Stimulated activated CD4-positive, alpha-beta T cell treated with anti-CD3 and anti-CD28 coated beads, Interleukin-12 subunit alpha, Interleukin-12 subunit beta, amount 100 ng/mL, for 24 hours (primary cell): ENCODE data around the gene LRRC70.

Experiments used
- DNase-seq, 2 experiments: peaks; one replicate each; pipeline ENCODE4 v3.0.0-alpha.2; 2020; ENCODE audit warnings: low read depth in 2 of 2

The LRRC70 gene

GRCh38 chr5:62575066-62575465, 3.6 kb upstream of the LRRC70 start:
- DNase-seq: no peak

DNA sequence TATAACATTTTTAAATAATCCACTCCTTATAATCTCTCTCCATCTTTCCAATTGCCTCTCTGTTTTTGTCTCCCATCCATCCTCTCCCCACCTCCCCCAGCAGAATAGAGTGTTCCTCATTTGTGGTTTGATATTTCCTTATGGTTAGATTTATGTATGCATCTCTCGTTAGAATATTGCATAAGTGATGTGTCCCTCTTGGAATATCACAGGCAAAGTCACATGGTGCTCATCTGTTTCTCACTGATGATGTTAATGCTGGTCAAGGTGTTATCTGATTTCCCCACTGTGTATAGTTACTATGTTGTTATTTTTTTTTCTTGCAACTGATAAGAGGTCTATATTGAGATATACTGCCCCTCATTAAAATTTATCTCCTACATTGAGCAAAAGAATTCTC, 3.1 kb upstream of the LRRC70 start:
- no peak for DNase-seq

DNA sequence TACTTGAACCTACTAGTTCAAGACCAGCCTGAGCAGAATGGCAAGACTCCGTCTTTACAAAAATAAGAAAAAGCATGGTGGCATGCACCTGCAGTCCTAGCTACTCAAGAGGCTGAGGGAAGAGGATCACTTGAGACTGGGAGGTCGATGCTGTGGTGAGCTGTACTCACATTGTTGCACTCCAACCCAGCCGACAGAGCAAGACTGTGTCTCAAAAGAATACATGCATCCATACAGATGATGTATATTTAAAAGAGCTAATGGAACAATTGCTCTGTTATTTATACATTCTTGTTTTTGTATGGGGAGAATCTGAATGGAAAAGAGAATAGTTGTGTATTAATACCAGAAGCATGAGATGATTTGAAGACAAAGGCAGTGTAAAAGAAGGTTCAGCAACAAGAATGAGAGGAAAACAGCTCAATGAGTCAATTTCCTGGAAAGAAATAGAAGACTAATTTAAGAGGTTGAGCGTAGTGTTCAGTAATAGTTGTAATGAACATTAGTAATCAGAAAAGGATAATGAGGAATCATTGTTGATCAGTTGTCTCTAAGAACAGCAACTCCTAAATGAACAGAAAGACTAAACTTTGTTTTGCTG, 1.9 kb upstream of the LRRC70 start:
- no peak for DNase-seq

DNA sequence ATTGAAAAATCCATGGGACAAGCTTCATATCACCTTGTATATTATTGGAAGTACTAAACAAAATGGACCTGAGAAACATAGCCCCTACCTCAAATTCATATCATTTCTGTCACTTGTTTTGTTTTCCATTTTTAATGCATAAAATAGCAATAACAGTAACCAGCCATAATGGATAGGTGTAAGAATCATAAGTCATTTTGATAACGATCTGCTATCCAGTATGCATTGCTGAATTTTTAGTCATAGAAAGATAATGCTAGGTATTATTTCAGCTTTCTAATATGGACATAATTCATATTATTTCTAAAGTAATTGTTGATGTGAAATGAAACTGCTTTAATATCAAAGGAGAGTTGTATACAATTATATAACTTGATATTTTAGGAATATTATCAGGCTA, 1.1 kb upstream of the LRRC70 start:
- DNase-seq: no peak

- DNase-seq: no peak
Observed at GRCh38 chr5:62579761-62580160, 1.1 kb downstream of the LRRC70 start.

- no peak for DNase-seq
Observed at GRCh38 chr5:62581836-62582597, 3.4 kb downstream of the LRRC70 start.

DNA sequence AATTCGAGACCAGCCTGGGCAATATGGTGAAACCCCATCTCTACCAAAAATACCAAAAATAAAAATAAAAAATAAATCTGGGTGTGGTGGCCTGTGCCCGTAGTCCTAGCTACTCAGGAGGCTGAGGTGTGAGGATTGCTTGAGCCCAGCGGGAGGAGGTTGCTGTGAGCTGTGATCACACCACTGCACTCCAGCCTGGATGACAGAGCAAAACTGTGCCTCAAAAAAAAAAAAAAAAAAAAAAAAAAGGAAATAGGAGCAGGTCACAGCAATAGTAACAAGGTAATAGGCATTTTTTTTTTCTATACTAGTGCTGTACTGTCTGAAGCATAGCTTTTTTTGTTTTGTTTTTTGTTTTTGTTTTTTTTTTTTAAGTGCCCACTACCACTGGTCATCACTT, 5.8 kb downstream of the LRRC70 start:
- DNase-seq: no peak

GRCh38 chr5:62585306-62585705, 6.7 kb downstream of the LRRC70 start:
- no peak for DNase-seq

- no peak for DNase-seq
Observed at GRCh38 chr5:62585751-62586150, 7.1 kb downstream of the LRRC70 start.

GRCh38 chr5:62587737-62588136, 9.1 kb downstream of the LRRC70 start:
- no peak for DNase-seq

GRCh38 chr5:62588668-62589067, 10.0 kb downstream of the LRRC70 start:
- DNase-seq: no peak

GRCh38 chr5:62589504-62589903, 10.9 kb downstream of the LRRC70 start:
- no peak for DNase-seq

DNA sequence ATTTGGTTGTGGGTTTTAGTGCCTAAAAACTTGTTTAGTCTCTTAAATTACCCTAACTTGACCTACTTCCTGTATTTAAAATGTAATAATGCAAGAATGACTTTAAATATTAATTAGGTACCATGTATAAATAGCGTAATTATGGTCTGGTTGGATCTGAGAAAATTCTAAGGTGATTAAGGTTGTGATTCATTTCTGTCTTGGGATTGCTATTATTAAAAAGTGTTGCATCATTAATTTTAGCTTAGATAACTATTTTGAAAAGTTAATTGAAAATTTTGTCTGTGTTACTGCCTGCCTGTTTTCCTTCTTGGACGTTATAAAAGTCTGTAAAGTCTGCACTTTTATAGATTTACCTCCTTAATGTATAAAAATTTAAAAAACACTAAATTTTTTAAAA, 11.8 kb downstream of the LRRC70 start:
- DNase-seq: no peak

- no peak for DNase-seq
Observed at GRCh38 chr5:62592558-62592957, 13.9 kb downstream of the LRRC70 start.

DNA sequence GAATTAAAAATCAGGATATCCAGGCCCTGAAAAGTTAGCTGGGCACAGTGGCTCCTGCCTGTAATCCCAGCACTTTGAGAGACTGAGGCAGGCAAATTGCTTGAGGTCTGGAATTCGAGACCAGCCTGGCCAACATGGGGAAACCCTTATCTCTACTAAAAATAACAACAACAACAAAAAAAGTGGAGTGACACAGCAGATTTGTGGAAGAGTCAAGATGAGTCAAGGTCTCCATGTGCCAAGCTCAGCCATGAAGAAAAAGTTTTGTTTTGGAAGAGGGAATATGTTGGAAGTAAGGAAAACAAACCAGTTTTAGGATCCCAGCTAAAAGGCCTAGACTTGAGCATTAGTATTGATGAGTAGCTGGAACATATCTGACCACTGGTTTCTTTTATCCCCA, 14.7 kb downstream of the LRRC70 start:
- DNase-seq: no peak

DNA sequence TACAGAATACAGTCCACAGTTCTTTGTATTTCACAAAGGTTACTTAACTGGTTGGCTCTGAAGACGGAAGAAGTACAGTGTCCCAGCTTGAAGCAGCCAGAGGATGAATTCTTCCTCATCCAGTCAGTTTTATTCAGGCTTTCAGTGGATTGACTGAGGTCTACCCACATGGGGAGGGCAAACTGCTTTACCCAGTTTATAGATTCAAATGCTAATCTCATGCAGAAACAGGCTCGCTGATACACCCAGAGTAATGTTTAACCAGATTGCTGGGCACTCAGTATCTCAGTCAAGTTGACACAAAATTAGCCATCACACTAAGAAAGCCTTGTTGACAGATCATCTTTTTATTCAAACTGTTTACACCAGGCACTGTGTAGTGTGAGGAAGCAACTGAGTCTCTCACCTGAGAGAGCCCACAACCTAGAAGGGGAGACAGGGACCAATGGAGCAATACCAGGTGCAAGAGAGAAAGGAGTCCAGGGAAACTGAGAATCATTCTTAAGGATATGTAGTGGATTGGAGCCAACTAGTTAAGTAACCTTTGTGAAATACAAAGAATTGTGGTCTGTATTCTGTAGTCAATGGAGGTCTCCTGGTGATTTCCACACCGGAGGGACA, 15.9 kb downstream of the LRRC70 start:
- DNase-seq: no peak

DNA sequence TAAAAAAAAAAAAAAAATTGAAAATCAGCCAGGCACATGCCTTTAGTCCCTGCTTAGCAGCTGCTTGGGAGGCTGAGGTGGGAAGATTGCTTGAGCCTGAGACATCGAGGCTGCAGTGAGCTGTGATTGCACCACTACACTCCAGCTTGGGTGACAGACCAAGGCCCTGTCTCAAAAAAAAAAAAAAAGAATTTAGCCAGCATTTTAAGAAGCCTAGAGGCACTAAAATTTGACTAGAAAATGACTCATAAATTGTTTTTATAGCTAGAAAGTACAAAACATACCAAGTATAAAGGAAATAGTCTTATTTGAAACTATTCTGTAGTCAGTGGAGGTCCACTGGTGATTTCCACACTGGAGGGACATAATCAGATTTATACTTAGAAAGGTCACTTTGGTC, 17.5 kb downstream of the LRRC70 start:
- DNase-seq: no peak

GRCh38 chr5:62596691-62597090, 18.1 kb downstream of the LRRC70 start:
- no peak for DNase-seq

DNA sequence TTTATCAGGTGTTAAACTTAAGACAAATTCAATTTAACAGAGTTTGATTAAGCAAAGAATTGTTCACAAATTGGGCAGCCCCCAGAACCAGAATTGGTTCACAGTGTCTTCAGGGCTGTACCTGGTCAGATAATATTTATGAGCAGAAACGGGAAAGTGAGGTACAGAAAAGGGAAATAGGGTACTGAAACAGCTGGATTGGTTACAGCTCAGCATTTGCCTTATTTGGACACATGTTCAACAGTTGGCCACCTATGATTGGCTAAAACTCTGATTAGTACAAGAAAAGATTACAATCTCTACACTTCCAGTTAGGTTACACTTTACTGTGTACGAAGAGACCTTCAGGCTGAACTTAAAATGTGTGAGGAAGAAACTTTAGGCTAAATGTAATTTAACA, 18.7 kb downstream of the LRRC70 start:
- no peak for DNase-seq

GRCh38 chr5:62600560-62601252, 22.1 kb downstream of the LRRC70 start:
- no peak for DNase-seq

DNA sequence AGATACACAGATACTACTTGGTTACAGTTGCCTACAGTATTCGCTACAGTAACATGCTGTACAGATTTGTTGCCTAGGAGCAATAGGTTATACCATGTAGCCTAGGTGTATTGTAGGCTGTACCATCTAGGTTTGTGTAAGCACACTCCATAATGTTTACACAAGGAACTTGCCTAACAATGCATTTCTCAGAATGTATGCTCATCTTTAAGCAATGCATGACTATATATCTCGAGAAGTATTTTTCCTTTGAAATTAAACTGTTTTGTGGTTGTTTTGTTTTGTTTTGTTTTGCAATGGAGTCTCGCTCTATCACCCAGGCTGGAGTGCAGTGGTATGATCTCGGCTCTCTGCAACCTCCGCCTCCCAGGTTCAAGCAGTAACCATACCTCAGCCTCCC, 25.3 kb downstream of the LRRC70 start:
- no peak for DNase-seq

- DNase-seq: no peak
Observed at GRCh38 chr5:62605638-62606037, 27.0 kb downstream of the LRRC70 start.

GRCh38 chr5:62606878-62607277, 28.3 kb downstream of the LRRC70 start:
- DNase-seq: no peak
